Omental fat pad (tissue), 4 donors: ENCODE data around the gene LRCH1. TPM values are rescaled to one million over a fixed set of nuclear protein-coding genes. Genes with fewer than 3 reads are reported as not detected.

Experiments used
- ATAC-seq: fragments of 150-250 bp; one replicate; pipeline ENCODE4 v1.9.1; 2016; ENCODE audit warnings: mild to moderate bottlenecking, moderate library complexity; ENCODE audit not compliant: low FRiP score
- DNase-seq: peaks from one replicate; pipeline ENCODE4 v3.0.0-alpha.2; 2019; ENCODE audit warnings: low spot score
- total RNA-seq, 4 donors: library from RNA; depleted of rRNA; stranded (reverse); fragments of >200 nt; gene quantifications; one replicate each; pipeline ENCODE4 v1.1.0, GENCODE V29; 2016
- TF ChIP-seq, protein P1 (sequence below), 3 donors: fragments of 450-650 bp; IDR thresholded peaks; one replicate each; pipeline ENCODE4 v1.5.1; 2016 to 2017; ENCODE audit warnings: antibody characterized with exemption in 3 of 3, mild to moderate bottlenecking in 3 of 3, moderate library complexity in 2 of 3

The LRCH1 gene
- total RNA-seq, 4 donors from 2014 or later: 9.7 to 43.7 (median 16.5) TPM

- no peak for ATAC-seq
- DNase-seq: no peak
- TF ChIP-seq, protein P1, sequence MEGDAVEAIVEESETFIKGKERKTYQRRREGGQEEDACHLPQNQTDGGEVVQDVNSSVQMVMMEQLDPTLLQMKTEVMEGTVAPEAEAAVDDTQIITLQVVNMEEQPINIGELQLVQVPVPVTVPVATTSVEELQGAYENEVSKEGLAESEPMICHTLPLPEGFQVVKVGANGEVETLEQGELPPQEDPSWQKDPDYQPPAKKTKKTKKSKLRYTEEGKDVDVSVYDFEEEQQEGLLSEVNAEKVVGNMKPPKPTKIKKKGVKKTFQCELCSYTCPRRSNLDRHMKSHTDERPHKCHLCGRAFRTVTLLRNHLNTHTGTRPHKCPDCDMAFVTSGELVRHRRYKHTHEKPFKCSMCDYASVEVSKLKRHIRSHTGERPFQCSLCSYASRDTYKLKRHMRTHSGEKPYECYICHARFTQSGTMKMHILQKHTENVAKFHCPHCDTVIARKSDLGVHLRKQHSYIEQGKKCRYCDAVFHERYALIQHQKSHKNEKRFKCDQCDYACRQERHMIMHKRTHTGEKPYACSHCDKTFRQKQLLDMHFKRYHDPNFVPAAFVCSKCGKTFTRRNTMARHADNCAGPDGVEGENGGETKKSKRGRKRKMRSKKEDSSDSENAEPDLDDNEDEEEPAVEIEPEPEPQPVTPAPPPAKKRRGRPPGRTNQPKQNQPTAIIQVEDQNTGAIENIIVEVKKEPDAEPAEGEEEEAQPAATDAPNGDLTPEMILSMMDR (IDR thresholded peaks at IDR 0.05): no peak
Observed at GRCh38 chr13:46526100-46526735, 26.8 kb upstream of the LRCH1 start.

GRCh38 chr13:46526740-46527139 lies 26.2 kb upstream of the LRCH1 start:
- ATAC-seq (no peak), DNase-seq (no peak)

DNA sequence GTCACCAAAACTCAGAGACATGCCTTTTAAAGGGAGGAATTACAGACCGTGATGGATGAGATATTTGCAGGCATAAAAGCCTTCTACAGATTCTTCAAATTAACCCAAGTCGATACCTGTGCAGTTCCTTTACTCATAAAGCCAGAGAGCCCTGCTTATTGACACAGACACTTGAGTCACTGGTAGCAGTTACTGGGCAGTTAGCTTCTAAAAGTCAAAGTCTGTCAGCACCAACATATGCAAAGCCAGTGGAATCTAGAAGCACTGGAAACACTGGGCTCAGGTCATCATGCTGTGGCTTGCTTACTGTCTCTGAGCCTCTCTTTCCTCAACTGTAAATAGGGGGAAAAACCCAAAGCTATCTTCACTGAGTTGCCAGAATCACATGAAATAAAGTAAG lies 25.7 kb upstream of the LRCH1 start:
- DNase-seq: no peak
- TF ChIP-seq, protein P1 (IDR thresholded peaks at IDR 0.05): no peak
- no peak for ATAC-seq

More at GRCh38 chr13:46526740-46527139, 26.2 kb upstream of the LRCH1 start:
- TF ChIP-seq, protein P1 (IDR thresholded peaks at IDR 0.05): no peak

GRCh38 chr13:46529216-46529919 lies 23.6 kb upstream of the LRCH1 start:
- DNase-seq: no peak
- no peak for ATAC-seq
- TF ChIP-seq, protein P1 (IDR thresholded peaks at IDR 0.05): no peak

DNA sequence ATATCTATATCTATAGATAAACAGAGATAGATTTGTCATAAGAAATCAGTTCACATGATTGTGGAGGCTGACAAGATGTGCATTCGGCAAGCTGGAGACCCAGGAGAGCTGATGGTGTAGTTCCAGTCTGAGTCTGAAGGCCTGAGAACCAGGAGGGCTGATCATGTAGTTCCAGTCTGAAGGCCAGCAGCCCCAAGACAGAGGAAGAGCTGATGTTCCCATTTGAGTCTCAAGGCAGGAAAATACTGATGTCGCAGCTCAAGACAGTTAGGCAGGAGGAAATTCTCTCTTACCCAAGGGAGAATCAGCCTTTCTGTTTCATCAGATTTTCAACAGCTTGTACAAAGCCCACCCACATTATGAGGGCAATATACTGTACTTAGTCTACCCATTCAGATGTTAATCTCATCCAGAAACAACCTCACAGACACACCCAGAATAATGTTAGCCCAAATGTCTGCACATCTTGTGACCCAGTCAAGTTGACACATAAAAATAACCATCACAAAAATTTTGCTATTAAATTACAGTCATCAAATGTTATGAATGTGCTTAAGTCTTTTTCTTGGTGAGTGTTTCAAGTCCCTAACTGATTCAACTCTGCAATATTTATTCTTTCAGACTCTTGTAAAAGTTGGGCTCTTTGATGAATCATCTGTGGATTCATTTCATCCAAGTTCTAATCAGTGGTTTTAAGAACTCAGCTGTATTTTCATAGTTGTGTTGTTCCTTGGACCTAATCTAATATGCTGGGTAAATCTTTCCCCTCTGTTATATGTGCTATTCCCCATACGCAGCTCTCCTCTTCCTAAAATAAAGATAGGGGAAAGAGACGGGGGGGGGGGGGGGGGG lies 22.7 kb upstream of the LRCH1 start:
- ATAC-seq: no peak

DNA sequence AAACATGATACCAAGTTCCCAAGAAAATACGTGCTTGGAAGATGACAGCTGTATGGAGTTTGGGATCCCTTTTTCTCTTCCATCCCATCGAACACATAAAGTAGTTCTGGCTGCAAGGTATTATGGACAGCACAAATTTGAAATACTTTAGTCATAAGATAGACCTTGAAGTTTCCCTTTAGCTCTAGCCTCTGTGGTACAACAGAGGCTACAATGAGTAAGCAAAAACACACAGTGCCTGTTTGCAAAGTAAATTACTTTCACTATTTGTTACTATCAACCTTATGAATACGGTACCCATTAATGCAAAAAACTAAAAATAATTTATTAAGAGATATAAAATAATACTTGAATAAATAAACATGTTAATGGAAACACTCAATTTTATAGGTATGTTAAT lies 21.0 kb upstream of the LRCH1 start:
- TF ChIP-seq, protein P1 (IDR thresholded peaks at IDR 0.05): no peak
- DNase-seq: no peak
- no peak for ATAC-seq

More for the DNA sequence above, 22.7 kb upstream of the LRCH1 start:
- TF ChIP-seq, protein P1 (IDR thresholded peaks at IDR 0.05): no peak
- DNase-seq: no peak
